ENCODE measurements around the gene LRAT.

LRAT gene

GRCh38 chr4:154760895-154761294 lies 17.1 kb downstream of the LRAT start:
- in situ Hi-C loops (cut with MboI; ENCODE audit: low sequenced_read_pairs), result no loop called here

GRCh38 chr4:154778264-154778663 lies 34.5 kb downstream of the LRAT start:
- in situ Hi-C loops (cut with MboI; ENCODE audit: low sequenced_read_pairs), result no loop called here

GRCh38 chr4:154779362-154779947 lies 35.7 kb downstream of the LRAT start:
- in situ Hi-C loops (cut with MboI; ENCODE audit: low sequenced_read_pairs), result no loop called here

GRCh38 chr4:154781126-154781982 lies 37.6 kb downstream of the LRAT start, which contains the start of gene RBM46:
Gene RBM46, plus strand, starts transcription at chr4:154781272. Its CDS starts 15,481 bp downstream, at chr4:154796753.
- in situ Hi-C loops (cut with MboI; ENCODE audit: low sequenced_read_pairs), result no loop called here

- in situ Hi-C loops (cut with MboI; ENCODE audit: low sequenced_read_pairs), result no loop called here
Measured at GRCh38 chr4:154781983-154782293, 38.1 kb downstream of the LRAT start.
